ENCODE data around the gene LRRC59.

LRRC59 gene

DNA sequence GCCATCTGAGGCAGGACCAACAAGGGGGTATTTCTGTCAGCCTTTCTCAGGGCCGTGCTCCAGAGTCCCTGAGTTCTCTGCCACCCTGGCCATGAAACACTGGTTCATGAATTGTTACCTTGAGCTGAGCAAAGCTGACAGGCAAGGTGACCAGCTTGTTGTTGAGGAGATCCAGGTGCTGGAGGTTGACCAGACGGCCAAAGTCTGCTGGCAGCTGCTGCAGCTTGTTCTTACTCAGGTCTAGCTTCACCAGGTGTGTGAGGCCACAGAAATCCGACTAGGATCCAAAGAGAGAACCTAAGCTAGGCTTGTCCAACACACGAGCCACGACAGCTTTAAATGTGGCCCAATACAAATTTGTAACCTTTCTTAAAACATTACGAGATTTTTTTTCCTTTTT lies 4.7 kb downstream of the LRRC59 start:
- Histone ChIP-seq H2AFZ (ENCODE audit: low read depth, low read length) (no peak overlapping the region), H3K18ac (ENCODE audit: low read depth in 1 of 2, low read length in 2 of 2) (no peak overlapping the region), H3K79me1 (replicated peaks; ENCODE audit: low read length, poor library complexity, severe bottlenecking) (peaks cover 26% of the 10 kb centered on the region), H3K4me2 (ENCODE audit: low read length, poor library complexity, severe bottlenecking) (no peak overlapping the region), H2BK12ac (ENCODE audit: low read length in 2 of 2) (no peak overlapping the region), H3K27ac (ENCODE audit: low read length, poor library complexity, severe bottlenecking) (no peak overlapping the region), H3K27me3 (ENCODE audit: control insufficient read depth in 1 of 2, insufficient read depth in 1 of 2, low read length in 2 of 2) (no peaks in the 10 kb centered on the region), H4K91ac (ENCODE audit: low read length) (no peak overlapping the region), H4K8ac (ENCODE audit: low read length) (no peak overlapping the region), H3K9me3 (ENCODE audit: control insufficient read depth, low read length) (no peaks in the 10 kb centered on the region), H3K4me1 (ENCODE audit: control insufficient read depth, insufficient read depth, low read depth, low read length) (peaks cover 10% of the 10 kb centered on the region), H3K36me3 (ENCODE audit: control insufficient read depth in 1 of 2, insufficient read depth in 2 of 2, low read depth in 1 of 2, low read length in 2 of 2) (peaks cover 56 to 74% of the 10 kb centered on the region in 2 experiments), H3K14ac (ENCODE audit: low read length in 2 of 2) (no peak overlapping the region), H2AK5ac (ENCODE audit: low read length, severe bottlenecking) (no peak overlapping the region), H3K9ac (ENCODE audit: low read length) (no peak overlapping the region), H2BK5ac (ENCODE audit: low read depth, low read length, poor library complexity, severe bottlenecking) (no peak overlapping the region), H2BK120ac (ENCODE audit: low read depth, low read length) (no peak overlapping the region), H3K4me3 (ENCODE audit: insufficient read depth in 1 of 2, low read depth in 1 of 2, low read length in 2 of 2) (no peak overlapping the region), H3K23ac (ENCODE audit: low read length in 2 of 2) (no peak overlapping the region), H2BK15ac (ENCODE audit: low read depth, poor library complexity, severe bottlenecking) (no peak overlapping the region), H3K4ac (ENCODE audit: low read depth in 1 of 2, low read length in 2 of 2) (no peak overlapping the region)
- WGBS: 97% methylated on average over 6 of the region's 6 CpGs
- no peak for DNase-seq

DNA sequence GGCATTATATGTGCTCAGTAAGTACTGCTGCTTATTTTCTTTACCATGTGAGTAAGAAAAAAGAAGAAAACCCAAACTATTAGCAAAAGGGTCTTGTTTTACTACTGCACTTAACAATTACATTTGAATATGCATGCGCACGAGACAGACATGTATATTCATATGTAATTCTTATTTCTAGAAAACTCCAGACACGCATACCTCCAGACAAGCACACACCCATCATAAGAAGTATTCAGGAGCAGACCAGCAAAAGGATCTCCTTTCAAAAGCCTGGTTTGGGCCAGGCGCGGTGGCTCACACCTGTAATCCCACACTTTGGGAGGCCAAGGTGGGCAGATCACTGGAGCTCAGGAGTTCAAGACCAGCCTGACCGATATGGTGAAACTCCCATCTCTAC lies 7.8 kb downstream of the LRRC59 start:
- H3K27me3 ChIP-seq (ENCODE audit: control insufficient read depth in 1 of 2, insufficient read depth in 1 of 2, low read length in 2 of 2): no peaks in the 10 kb centered on the region
- no peak overlapping the region for H3K4me2 ChIP-seq (ENCODE audit: low read length, poor library complexity, severe bottlenecking)
- H2AK5ac ChIP-seq (ENCODE audit: low read length, severe bottlenecking): no peak overlapping the region
- no peak overlapping the region for H2BK5ac ChIP-seq (ENCODE audit: low read depth, low read length, poor library complexity, severe bottlenecking)
- H3K18ac ChIP-seq (ENCODE audit: low read depth in 1 of 2, low read length in 2 of 2): no peak overlapping the region
- no peak overlapping the region for H3K4me3 ChIP-seq (ENCODE audit: insufficient read depth in 1 of 2, low read depth in 1 of 2, low read length in 2 of 2)
- over 99% methylated on average over 6 of the region's 6 CpGs for WGBS
- no peak overlapping the region for H2BK12ac ChIP-seq (ENCODE audit: low read length in 2 of 2)
- no peak overlapping the region for H2BK15ac ChIP-seq (ENCODE audit: low read depth, poor library complexity, severe bottlenecking)
- no peak overlapping the region for H2BK120ac ChIP-seq (ENCODE audit: low read depth, low read length)
- DNase-seq: no peak
- no peak overlapping the region for H3K23ac ChIP-seq (ENCODE audit: low read length in 2 of 2)
- no peak overlapping the region for H3K4ac ChIP-seq (ENCODE audit: low read depth in 1 of 2, low read length in 2 of 2)
- H3K79me1 ChIP-seq (replicated peaks; ENCODE audit: low read length, poor library complexity, severe bottlenecking): peaks cover 31% of the 10 kb centered on the region
- H3K14ac ChIP-seq (ENCODE audit: low read length in 2 of 2): no peak overlapping the region
- no peak overlapping the region for H3K9ac ChIP-seq (ENCODE audit: low read length)
- H2AFZ ChIP-seq (ENCODE audit: low read depth, low read length): no peak overlapping the region
- H4K8ac ChIP-seq (ENCODE audit: low read length): no peak overlapping the region
- peaks cover 4% of the 10 kb centered on the region for H3K4me1 ChIP-seq (ENCODE audit: control insufficient read depth, insufficient read depth, low read depth, low read length)
- peaks cover 70 to 98% of the 10 kb centered on the region in 2 experiments for H3K36me3 ChIP-seq (ENCODE audit: control insufficient read depth in 1 of 2, insufficient read depth in 2 of 2, low read depth in 1 of 2, low read length in 2 of 2)
- no peaks in the 10 kb centered on the region for H3K9me3 ChIP-seq (ENCODE audit: control insufficient read depth, low read length)
- no peak overlapping the region for H4K91ac ChIP-seq (ENCODE audit: low read length)
- no peak overlapping the region for H3K27ac ChIP-seq (ENCODE audit: low read length, poor library complexity, severe bottlenecking)

DNA sequence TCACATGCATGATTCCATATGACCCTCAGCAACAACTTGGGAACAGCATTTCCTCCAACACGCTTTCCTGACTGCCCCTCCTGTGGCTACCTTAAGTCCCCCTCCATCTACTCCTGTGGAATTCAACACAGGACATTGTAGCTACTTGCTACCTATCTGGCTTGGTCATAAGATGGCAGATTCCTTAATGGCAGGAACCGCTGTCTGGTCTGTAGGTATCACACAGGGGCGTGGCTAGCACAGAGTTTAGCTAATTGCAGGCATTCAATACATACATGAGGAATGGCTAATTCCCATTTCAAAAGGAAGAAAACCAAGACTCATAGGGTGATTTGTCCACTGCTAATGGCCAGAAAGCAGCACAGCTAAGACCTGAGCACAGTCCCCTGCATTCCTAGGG lies 8.6 kb downstream of the LRRC59 start:
- Histone ChIP-seq H2BK5ac (ENCODE audit: low read depth, low read length, poor library complexity, severe bottlenecking) (no peak overlapping the region), H3K27me3 (ENCODE audit: control insufficient read depth in 1 of 2, insufficient read depth in 1 of 2, low read length in 2 of 2) (no peaks in the 10 kb centered on the region), H3K4me1 (ENCODE audit: control insufficient read depth, insufficient read depth, low read depth, low read length) (peaks cover 4% of the 10 kb centered on the region), H3K4me3 (ENCODE audit: insufficient read depth in 1 of 2, low read depth in 1 of 2, low read length in 2 of 2) (no peak overlapping the region), H3K23ac (ENCODE audit: low read length in 2 of 2) (peak overlapping the region in 1 of 2 experiments; percentile 54), H3K18ac (ENCODE audit: low read depth in 1 of 2, low read length in 2 of 2) (no peak overlapping the region), H3K4ac (ENCODE audit: low read depth in 1 of 2, low read length in 2 of 2) (no peak overlapping the region), H2BK12ac (ENCODE audit: low read length in 2 of 2) (no peak overlapping the region), H2AFZ (ENCODE audit: low read depth, low read length) (no peak overlapping the region), H4K91ac (ENCODE audit: low read length) (no peak overlapping the region), H3K4me2 (ENCODE audit: low read length, poor library complexity, severe bottlenecking) (no peak overlapping the region), H2BK120ac (ENCODE audit: low read depth, low read length) (no peak overlapping the region), H3K79me1 (replicated peaks; ENCODE audit: low read length, poor library complexity, severe bottlenecking) (peaks cover 30% of the 10 kb centered on the region), H4K8ac (ENCODE audit: low read length) (no peak overlapping the region), H3K14ac (ENCODE audit: low read length in 2 of 2) (no peak overlapping the region), H3K27ac (ENCODE audit: low read length, poor library complexity, severe bottlenecking) (no peak overlapping the region), H2BK15ac (ENCODE audit: low read depth, poor library complexity, severe bottlenecking) (no peak overlapping the region), H3K9me3 (ENCODE audit: control insufficient read depth, low read length) (no peaks in the 10 kb centered on the region), H2AK5ac (ENCODE audit: low read length, severe bottlenecking) (no peak overlapping the region), H3K9ac (ENCODE audit: low read length) (no peak overlapping the region), H3K36me3 (ENCODE audit: control insufficient read depth in 1 of 2, insufficient read depth in 2 of 2, low read depth in 1 of 2, low read length in 2 of 2) (peaks cover 74 to 98% of the 10 kb centered on the region in 2 experiments)
- no peak for DNase-seq
- 95% methylated on average over 3 of the region's 3 CpGs for WGBS

DNA sequence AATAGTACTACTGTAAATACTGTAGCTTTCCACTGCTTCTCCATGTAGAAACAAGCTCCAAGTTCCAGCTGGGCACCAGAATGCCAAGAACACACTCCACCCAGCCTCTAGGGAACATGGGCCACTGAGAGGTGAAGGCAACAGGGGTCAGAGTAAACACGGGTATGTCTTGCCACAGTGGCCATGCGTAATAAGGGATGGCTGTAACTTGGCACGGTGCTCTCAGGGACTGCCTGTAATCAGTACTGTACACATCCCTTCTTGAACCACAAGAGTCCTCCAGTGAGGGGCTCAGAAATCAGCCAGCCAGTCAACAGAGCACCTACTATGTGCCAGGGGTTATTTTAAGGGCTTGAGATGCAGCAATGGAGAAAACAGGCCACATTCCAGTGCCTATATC lies 10.8 kb downstream of the LRRC59 start:
- WGBS: 84% methylated on average over 3 of the region's 3 CpGs
- no peak overlapping the region for H2AK5ac ChIP-seq (ENCODE audit: low read length, severe bottlenecking)
- no peak overlapping the region for H3K23ac ChIP-seq (ENCODE audit: low read length in 2 of 2)
- H3K4ac ChIP-seq (ENCODE audit: low read depth in 1 of 2, low read length in 2 of 2): no peak overlapping the region
- H4K91ac ChIP-seq (ENCODE audit: low read length): no peak overlapping the region
- no peak overlapping the region for H2BK5ac ChIP-seq (ENCODE audit: low read depth, low read length, poor library complexity, severe bottlenecking)
- peaks cover 66 to 98% of the 10 kb centered on the region in 2 experiments for H3K36me3 ChIP-seq (ENCODE audit: control insufficient read depth in 1 of 2, insufficient read depth in 2 of 2, low read depth in 1 of 2, low read length in 2 of 2)
- H2BK12ac ChIP-seq (ENCODE audit: low read length in 2 of 2): no peak overlapping the region
- peaks cover 23% of the 10 kb centered on the region for H3K79me1 ChIP-seq (replicated peaks; ENCODE audit: low read length, poor library complexity, severe bottlenecking)
- no peak overlapping the region for H3K4me2 ChIP-seq (ENCODE audit: low read length, poor library complexity, severe bottlenecking)
- no peak overlapping the region for H3K4me3 ChIP-seq (ENCODE audit: insufficient read depth in 1 of 2, low read depth in 1 of 2, low read length in 2 of 2)
- H3K14ac ChIP-seq (ENCODE audit: low read length in 2 of 2): no peak overlapping the region
- no peak overlapping the region for H3K9ac ChIP-seq (ENCODE audit: low read length)
- H3K18ac ChIP-seq (ENCODE audit: low read depth in 1 of 2, low read length in 2 of 2): no peak overlapping the region
- H3K27ac ChIP-seq (ENCODE audit: low read length, poor library complexity, severe bottlenecking): no peak overlapping the region
- no peaks in the 10 kb centered on the region for H3K9me3 ChIP-seq (ENCODE audit: control insufficient read depth, low read length)
- H2BK120ac ChIP-seq (ENCODE audit: low read depth, low read length): no peak overlapping the region
- DNase-seq: no peak
- H2BK15ac ChIP-seq (ENCODE audit: low read depth, poor library complexity, severe bottlenecking): no peak overlapping the region
- H3K4me1 ChIP-seq (ENCODE audit: control insufficient read depth, insufficient read depth, low read depth, low read length): peaks cover 4% of the 10 kb centered on the region
- H2AFZ ChIP-seq (ENCODE audit: low read depth, low read length): no peak overlapping the region
- H3K27me3 ChIP-seq (ENCODE audit: control insufficient read depth in 1 of 2, insufficient read depth in 1 of 2, low read length in 2 of 2): no peaks in the 10 kb centered on the region
- no peak overlapping the region for H4K8ac ChIP-seq (ENCODE audit: low read length)

Measured in mesenchymal stem cell (in vitro differentiated cells and primary cell).